H1 (cell line): ENCODE data around the gene SZT2. TPM values are rescaled to one million over a fixed set of nuclear protein-coding genes. Genes with fewer than 3 reads are reported as not detected.

ENCODE experiments used
- CTCF ChIA-PET: fragments of 300-600 bp; sonication (Branson Sonifier 250); formaldehyde crosslinking; loops from one replicate; lab custom pipeline; 2021; ENCODE audit not compliant: partially characterized antibody; lab: Charles Lee
- POLR2A ChIA-PET: fragments of 300-600 bp; sonication (Branson Sonifier 250); formaldehyde crosslinking; loops from one replicate; lab custom pipeline; 2021; ENCODE audit warnings: inconsistent platforms; ENCODE audit not compliant: partially characterized antibody; lab: Charles Lee
- DNase-seq, 2 experiments: peaks; one replicate each; pipeline versions ENCODE4 v3.0.0 to v3.0.0-alpha.2; 2010 to 2022; ENCODE audit warnings: low spot score in 2 of 2, low read depth in 1 of 2, mixed read lengths in 1 of 2
- FAIRE-seq: peaks from 2 replicates; lab custom pipeline; 2011; peaks lifted over from hg19 to GRCh38; lab: Jason Lieb, UNC
- H2AFZ ChIP-seq: 2 replicates; pipeline ENCODE4 v1.8.1; 2012; ENCODE audit warnings: low read length, inconsistent platforms
- H2AK5ac ChIP-seq: 2 replicates; pipeline ENCODE4 v1.6.1; 2013; ENCODE audit warnings: low read depth, low read length
- H2BK120ac ChIP-seq: replicated peaks from 2 replicates; pipeline ENCODE3; 2013; ENCODE audit warnings: low read depth, low read length, inconsistent platforms
- H2BK12ac ChIP-seq: 2 replicates; pipeline ENCODE4 v1.6.1; 2013; ENCODE audit warnings: low read depth, low read length
- H2BK15ac ChIP-seq: 2 replicates; pipeline ENCODE4 v1.6.1; 2013; ENCODE audit warnings: low read length
- H2BK20ac ChIP-seq: 2 replicates; pipeline ENCODE4 v1.6.1; 2013; ENCODE audit warnings: low read length
- H2BK5ac ChIP-seq: 2 replicates; pipeline ENCODE4 v1.6.1; 2013; ENCODE audit warnings: low read depth, low read length
- H3K14ac ChIP-seq: 2 replicates; pipeline ENCODE4 v1.6.1; 2013; ENCODE audit warnings: inconsistent platforms; ENCODE audit not compliant: insufficient read length
- H3K18ac ChIP-seq: 2 replicates; pipeline ENCODE4 v1.6.1; 2013; ENCODE audit warnings: low read length; ENCODE audit errors: extremely low read depth
- H3K23ac ChIP-seq: 2 replicates; pipeline ENCODE4 v1.6.1; 2013; ENCODE audit warnings: inconsistent platforms; ENCODE audit not compliant: insufficient read length
- H3K23me2 ChIP-seq: 2 replicates; pipeline ENCODE4 v1.6.1; 2013; ENCODE audit warnings: low read depth, low read length
- H3K27ac ChIP-seq: 2 replicates; pipeline ENCODE4 v1.6.1; 2011; ENCODE audit warnings: low read depth, low read length, inconsistent platforms
- H3K27me3 ChIP-seq, 4 experiments: replicated peaks in 1 of 4; 1 replicate in 1 of 4; 2 replicates in 3 of 4; pipeline versions ENCODE4 v1.6.1 to v1.8.1; 2011 to 2013; ENCODE audit warnings: low read length in 3 of 4, mild to moderate bottlenecking in 3 of 4, inconsistent platforms in 2 of 4, mixed read lengths in 2 of 4, moderate library complexity in 1 of 4; ENCODE audit not compliant: control insufficient read depth in 3 of 4, insufficient read depth in 3 of 4; ENCODE audit errors: extremely low read depth in 1 of 4
- H3K36me3 ChIP-seq, 4 experiments: 2 replicates each; pipeline versions ENCODE4 v1.6.1 to v1.8.1; 2011 to 2013; ENCODE audit warnings: mild to moderate bottlenecking in 4 of 4, low read length in 3 of 4, moderate library complexity in 2 of 4, control low read depth in 1 of 4, inconsistent platforms in 1 of 4; ENCODE audit not compliant: insufficient read depth in 4 of 4, control insufficient read depth in 2 of 4
- H3K4ac ChIP-seq: replicated peaks from 2 replicates; pipeline ENCODE3; 2013; ENCODE audit warnings: low read length, low read depth, mixed read lengths, inconsistent platforms; ENCODE audit not compliant: insufficient read length
- H3K4me1 ChIP-seq, 4 experiments: replicated peaks in 1 of 4; 1 replicate in 1 of 4; 2 replicates in 3 of 4; pipeline versions ENCODE4 v1.6.1 to v1.8.1; 2011 to 2013; ENCODE audit warnings: low read length in 3 of 4, inconsistent platforms in 2 of 4, mixed read lengths in 1 of 4; ENCODE audit not compliant: insufficient read depth in 4 of 4, control insufficient read depth in 3 of 4
- H3K4me2 ChIP-seq, 2 experiments: 2 replicates each; pipeline versions ENCODE4 v1.6.1 to v1.8.1; 2011 to 2013; ENCODE audit warnings: low read depth in 2 of 2, low read length in 2 of 2, control low read depth in 1 of 2, inconsistent platforms in 1 of 2, mild to moderate bottlenecking in 1 of 2; ENCODE audit not compliant: insufficient read depth in 1 of 2
- H3K4me3 ChIP-seq, 4 experiments: fragments of 200-600, 300-600 bp in 1 of 4; sonication (generic), shearing (Covaris generic), sonication (Bioruptor Twin) in 1 of 4; 2 replicates each; pipeline versions ENCODE4 v1.5.1 to v1.8.1; 2011 to 2016; ENCODE audit warnings: low read length in 4 of 4, low read depth in 3 of 4, control low read depth in 2 of 4, inconsistent platforms in 2 of 4, mild to moderate bottlenecking in 2 of 4, mixed read lengths in 1 of 4, moderate library complexity in 1 of 4; ENCODE audit not compliant: insufficient read depth in 2 of 4; ENCODE audit errors: extremely low read depth in 1 of 4
- H3K56ac ChIP-seq: replicated peaks from 2 replicates; pipeline ENCODE3; 2013; ENCODE audit warnings: low read depth, mild to moderate bottlenecking, mixed read lengths, low read length, inconsistent platforms; ENCODE audit not compliant: insufficient read length
- H3K79me1 ChIP-seq: 2 replicates; pipeline ENCODE4 v1.6.1; 2013; ENCODE audit warnings: low read depth, low read length, control low read depth
- H3K79me2 ChIP-seq, 2 experiments: 2 replicates each; pipeline versions ENCODE4 v1.6.1 to v1.8.1; 2012 to 2013; ENCODE audit warnings: low read length in 2 of 2, mild to moderate bottlenecking in 2 of 2, inconsistent platforms in 1 of 2; ENCODE audit not compliant: insufficient read depth in 2 of 2, control insufficient read depth in 1 of 2
- H3K9ac ChIP-seq, 4 experiments: replicated peaks in 1 of 4; 1 replicate in 1 of 4; 2 replicates in 3 of 4; pipeline versions ENCODE4 v1.6.1 to v1.8.1; 2011 to 2013; ENCODE audit warnings: low read depth in 3 of 4, low read length in 3 of 4, control low read depth in 2 of 4, mild to moderate bottlenecking in 2 of 4, moderate library complexity in 2 of 4, inconsistent platforms in 1 of 4; ENCODE audit errors: extremely low read depth in 1 of 4
- H3K9me3 ChIP-seq, 2 experiments: 2 replicates each; pipeline versions ENCODE4 v1.6.1 to v1.8.1; 2012 to 2013; ENCODE audit warnings: mild to moderate bottlenecking in 2 of 2, moderate library complexity in 2 of 2, control low read depth in 1 of 2, inconsistent platforms in 1 of 2, low read depth in 1 of 2, low read length in 1 of 2, mixed read lengths in 1 of 2; ENCODE audit not compliant: insufficient read depth in 2 of 2
- H4K20me1 ChIP-seq, 2 experiments: replicated peaks in 1 of 2; 2 replicates each; pipeline versions ENCODE3 to v1.8.1; 2011 to 2013; ENCODE audit warnings: inconsistent platforms in 2 of 2, low read length in 2 of 2, mild to moderate bottlenecking in 1 of 2; ENCODE audit not compliant: insufficient read depth in 2 of 2, control insufficient read depth in 1 of 2
- H4K5ac ChIP-seq: 2 replicates; pipeline ENCODE4 v1.6.1; 2013; ENCODE audit warnings: low read length, low read depth, mixed read lengths, inconsistent platforms; ENCODE audit not compliant: insufficient read length
- H4K8ac ChIP-seq: 2 replicates; pipeline ENCODE4 v1.8.0; 2013; ENCODE audit warnings: mild to moderate bottlenecking, moderate library complexity, low read length, inconsistent platforms; ENCODE audit not compliant: insufficient read depth; ENCODE audit errors: extremely low read depth
- H4K91ac ChIP-seq: replicated peaks from 2 replicates; pipeline ENCODE3; 2013; ENCODE audit warnings: low read length, mixed read lengths, inconsistent platforms; ENCODE audit not compliant: insufficient read length
- JUN ChIP-seq: IDR thresholded peaks from 2 replicates; pipeline ENCODE4 v1.6.1; 2011; ENCODE audit warnings: low read depth, mild to moderate bottlenecking, improper control_type of control experiment, low read length
- KDM5A ChIP-seq: fragments of 200-600 bp; IDR thresholded peaks from 2 replicates; pipeline ENCODE4 v1.7.1; 2012; ENCODE audit warnings: mild to moderate bottlenecking, low read length, inconsistent platforms, mixed read lengths
- SRF ChIP-seq: IDR thresholded peaks from 2 replicates; pipeline ENCODE4 v1.6.1; 2011; ENCODE audit warnings: mild to moderate bottlenecking, low read depth, low read length, moderate library complexity
- WGBS, 2 experiments: shearing (Covaris generic) in 1 of 2; methylation state at CpG; one replicate each; pipeline versions ENCODE4 v1.1.6 to v1.1.7; 2013 to 2015; ENCODE audit warnings: low lambda C conversion rate in 2 of 2, mixed read lengths in 2 of 2, inconsistent platforms in 1 of 2, low coverage in 1 of 2, missing lambda C conversion rate in 1 of 2; ENCODE audit not compliant: insufficient replicate concordance in 2 of 2, insufficient coverage in 1 of 2, insufficient read length in 1 of 2; ENCODE audit errors: extremely low coverage in 1 of 2, missing lambda C conversion rate in 1 of 2; 5-methylcytosine and 5-hydroxymethylcytosine counted together
- polyA plus RNA-seq, 7 experiments: library from polyadenylated mRNA; depleted of rRNA in 3 of 7; stranded (reverse) in 5 of 7; unstranded in 2 of 7; fragments of >200 nt in 5 of 7; fragments of 200-250 nt in 2 of 7; gene quantifications; 1 replicate in 5 of 7; 2 replicates in 1 of 7; 4 replicates in 1 of 7; pipeline versions ENCODE4 v1.2.1 to v1.2.3, GENCODE V29; 2011 to 2013; ENCODE audit warnings: missing spikeins in 2 of 7, mixed read lengths in 2 of 7
- total RNA-seq: library from RNA; stranded (reverse); fragmentation: NEBNext Ultra II Directional; extraction: Animal tissue kit (Norgen Biotek cat#: 25700); gene quantifications from 2 replicates; pipeline ENCODE4 v1.2.1, GENCODE V29; 2021

Gene SZT2
- total and polyA plus RNA-seq, 2 of the 8 experiments (the other 6 are each of a cell fraction or from before 2014, with no cell fraction given): 4.7 to 12.9 TPM

DNA sequence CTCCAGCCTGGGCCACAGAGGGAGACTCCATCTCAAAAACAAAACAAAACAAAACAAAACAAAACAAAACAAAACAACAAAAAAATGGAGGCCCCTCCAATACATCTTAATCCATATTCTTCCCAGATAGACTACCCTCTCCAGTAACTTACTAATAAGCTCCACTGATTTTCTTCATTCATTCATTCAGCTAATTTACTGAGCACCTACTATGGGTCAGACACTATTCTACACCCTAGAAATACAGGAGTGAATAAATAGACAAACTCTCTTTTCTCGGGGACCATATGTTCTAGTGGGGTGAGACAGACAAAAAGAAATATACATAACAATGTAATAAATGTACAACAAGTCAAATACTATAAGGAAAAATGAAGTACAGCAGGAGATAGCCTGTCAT lies 38.7 kb upstream of the SZT2 start:
- Histone ChIP-seq H4K20me1 (no peaks in the 10 kb centered on the region), H4K5ac (no peak overlapping the region), H3K36me3 (no peaks in the 10 kb centered on the region), H3K18ac (no peak overlapping the region), H3K4me3 (no peak overlapping the region), H2BK5ac (no peak overlapping the region), H3K27me3 (peaks cover 0 to 5% (median 0%) of the 10 kb centered on the region in 4 experiments; a peak in 2 of 7 replicates), H3K27ac (no peak overlapping the region), H3K4me2 (no peak overlapping the region), H3K9me3 (no peaks in the 10 kb centered on the region), H3K79me2 (no peaks in the 10 kb centered on the region), H2BK12ac (no peak overlapping the region), H2BK120ac (no peak overlapping the region), H2BK15ac (no peak overlapping the region), H4K91ac (no peak overlapping the region), H2AK5ac (no peak overlapping the region), H3K23ac (no peak overlapping the region), H2BK20ac (no peak overlapping the region), H3K9ac (no peak overlapping the region), H3K14ac (no peak overlapping the region), H3K4me1 (peaks cover 4 to 15% (median 9%) of the 10 kb centered on the region in 4 experiments; a peak in 6 of 7 replicates), H3K4ac (no peak overlapping the region), H3K79me1 (no peaks in the 10 kb centered on the region), H4K8ac (no peak overlapping the region), H2AFZ (no peak overlapping the region), H3K56ac (no peak overlapping the region), H3K23me2 (peaks cover 7% of the 10 kb centered on the region)
- ChIA-PET POLR2A (interaction anchor here (0.6 to 4.0 kb wide), 7 partner anchors 7 to 75 kb away, joined by 3 to 37 read pairs (median 4); partner anchors contain the start of genes C1orf210, CDC20, MED8 and SZT2), CTCF (interaction anchor here (1.0 to 1.2 kb wide), 2 partner anchors 10 to 21 kb away, joined by 3 read pairs; no protein-coding TSS in a partner anchor)
- FAIRE-seq (no peak), DNase-seq (no peak)
- WGBS, 2 experiments: 70% methylated on average over 1 of the region's 1 CpG; no CpG with 5 or more reads in 1 of the 2 experiments
- TF ChIP-seq JUN: no peak
- TF ChIP-seq KDM5A: no peak
- TF ChIP-seq SRF: no peak
